Measurements from ENCODE around the gene GPR183. TPM values are rescaled to one million over a fixed set of nuclear protein-coding genes. Genes with fewer than 3 reads are reported as not detected.

Gene GPR183
- total RNA-seq, 1 donor from 2014 or later = 4.9 TPM

GRCh38 chr13:99344610-99345208 is 37.5 kb upstream of the GPR183 start:
- Histone ChIP-seq H3K27me3 (ENCODE audit: insufficient read depth, low read length) (no peaks in the 10 kb centered on the region), H4K20me1 (ENCODE audit: insufficient read depth, low read length) (no peaks in the 10 kb centered on the region), H3K4me1 (ENCODE audit: insufficient read depth, low read length) (no peaks in the 10 kb centered on the region), H3K27ac (ENCODE audit: low read depth, low read length) (no peak overlapping the region), H3K4me3 (ENCODE audit: insufficient read depth, low read depth, low read length) (no peak overlapping the region), H3K36me3 (ENCODE audit: insufficient read depth, low read length) (peaks cover 2% of the 10 kb centered on the region), H2AFZ (ENCODE audit: low read depth, low read length) (no peak overlapping the region), H3K4me2 (ENCODE audit: low read length) (no peak overlapping the region), H3K9ac (ENCODE audit: low read length) (no peak overlapping the region), H3K79me2 (ENCODE audit: insufficient read depth, low read length) (no peaks in the 10 kb centered on the region), H3K9me3 (ENCODE audit: insufficient read depth, low read depth, low read length) (no peaks in the 10 kb centered on the region)
- Mint-ChIP-seq H3K4me1 (ENCODE audit: low read depth, unreplicated experiment) (peaks cover 5% of the 10 kb centered on the region), H3K9me3 (ENCODE audit: unreplicated experiment) (peaks cover 2% of the 10 kb centered on the region), H3K27ac (ENCODE audit: unreplicated experiment) (no peak overlapping the region), H3K36me3 (ENCODE audit: low read depth, unreplicated experiment) (peaks cover 44% of the 10 kb centered on the region), H3K4me3 (ENCODE audit: unreplicated experiment) (no peak overlapping the region), H3K27me3 (ENCODE audit: low read depth, unreplicated experiment) (no peaks in the 10 kb centered on the region)
- TF ChIP-seq CTCF (IDR thresholded peaks at IDR 0.05; ENCODE audit: insufficient read depth, low read depth, low read length) (no peak), EZH2 (IDR thresholded peaks at IDR 0.05; ENCODE audit: insufficient read depth, low read length) (no peak)
- no peak for FAIRE-seq
- no peak for DNase-seq (ENCODE audit: low read depth)

GRCh38 chr13:99342723-99343315 is 35.6 kb upstream of the GPR183 start:
- DNase-seq (ENCODE audit: low read depth) = no peak
- Mint-ChIP-seq H3K4me3 (ENCODE audit: unreplicated experiment) (no peak overlapping the region), H3K27ac (ENCODE audit: unreplicated experiment) (no peak overlapping the region), H3K9me3 (ENCODE audit: unreplicated experiment) (peaks cover 2% of the 10 kb centered on the region), H3K4me1 (ENCODE audit: low read depth, unreplicated experiment) (peaks cover 4% of the 10 kb centered on the region), H3K27me3 (ENCODE audit: low read depth, unreplicated experiment) (no peaks in the 10 kb centered on the region), H3K36me3 (ENCODE audit: low read depth, unreplicated experiment) (peaks cover 31% of the 10 kb centered on the region)
- peaks cover 2% of the 10 kb centered on the region for H3K36me3 ChIP-seq (ENCODE audit: insufficient read depth, low read length)
- H3K27me3 ChIP-seq (ENCODE audit: insufficient read depth, low read length) = no peaks in the 10 kb centered on the region
- no peaks in the 10 kb centered on the region for H3K79me2 ChIP-seq (ENCODE audit: insufficient read depth, low read length)
- no peaks in the 10 kb centered on the region for H3K9me3 ChIP-seq (ENCODE audit: insufficient read depth, low read depth, low read length)
- no peak overlapping the region for H2AFZ ChIP-seq (ENCODE audit: low read depth, low read length)
- TF ChIP-seq EZH2 (IDR thresholded peaks at IDR 0.05; ENCODE audit: insufficient read depth, low read length) (no peak), CTCF (IDR thresholded peaks at IDR 0.05; ENCODE audit: insufficient read depth, low read depth, low read length) (no peak)
- no peak overlapping the region for H3K4me3 ChIP-seq (ENCODE audit: insufficient read depth, low read depth, low read length)
- no peak for FAIRE-seq
- no peaks in the 10 kb centered on the region for H4K20me1 ChIP-seq (ENCODE audit: insufficient read depth, low read length)
- H3K9ac ChIP-seq (ENCODE audit: low read length) = no peak overlapping the region
- no peak overlapping the region for H3K4me2 ChIP-seq (ENCODE audit: low read length)
- no peak overlapping the region for H3K27ac ChIP-seq (ENCODE audit: low read depth, low read length)
- H3K4me1 ChIP-seq (ENCODE audit: insufficient read depth, low read length) = no peaks in the 10 kb centered on the region
